ENCODE results near the gene SLAMF9. TPM values are rescaled to one million over a fixed set of nuclear protein-coding genes. Genes with fewer than 3 reads are reported as not detected.

Gene SLAMF9
- total RNA-seq, 1 experiment from 2014 or later = not detected

GRCh38 chr1:159952932-159953331, 1.1 kb downstream of the SLAMF9 start:
- no peak overlapping the region for H3K4me3 ChIP-seq (ENCODE audit: low read depth in 2 of 2, low read length in 2 of 2)
- H3K36me3 ChIP-seq (ENCODE audit: control insufficient read depth, insufficient read depth, low read length) = no peaks in the 10 kb centered on the region
- no peaks in the 10 kb centered on the region for H3K9me3 ChIP-seq (ENCODE audit: control insufficient read depth, insufficient read depth, low read depth, low read length)
- POLR2A ChIA-PET = interaction anchor here (0.6 kb wide), 1 partner anchor 38 kb away, joined by 3 read pairs; no protein-coding TSS in a partner anchor
- intact Hi-C loops (cut with micrococcal nuclease; ENCODE audit: unreplicated experiment) = no loop called here
- no peak for DNase-seq (ENCODE audit: low read depth, low spot score)
- in situ Hi-C loops (cut with HindIII; ENCODE audit: low pct_unique_long_range_greater_than_20kb, low sequenced_read_pairs) = no loop called here
- CTCF ChIA-PET = no interaction called here
- no peak for ATAC-seq
- peaks cover 18% of the 10 kb centered on the region for H3K27me3 ChIP-seq (ENCODE audit: control insufficient read depth, insufficient read depth, low read length)
- H3K4me1 ChIP-seq (ENCODE audit: control insufficient read depth, insufficient read depth, low read length) = no peaks in the 10 kb centered on the region; the same call in 1 of the 2 replicates
- no TSS peak for BruUV-seq (replicated peaks)
- no peak overlapping the region for H3K27ac ChIP-seq (ENCODE audit: low read length)
- no peak for TF ChIP-seq TCF7L2 (IDR thresholded peaks at IDR 0.05; ENCODE audit: low read depth, low read length)
- no peak for TF ChIP-seq CTCF (IDR thresholded peaks at IDR 0.05)
- no peak for TF ChIP-seq REST (IDR thresholded peaks at IDR 0.05; ENCODE audit: insufficient read depth in 1 of 2, low read depth in 2 of 2, low read length in 1 of 2)
- no peak for TF ChIP-seq SIN3A (IDR thresholded peaks at IDR 0.05; ENCODE audit: borderline replicate concordance, insufficient read depth, low read depth, low read length)
- no peak for TF ChIP-seq POLR2AphosphoS5 (IDR thresholded peaks at IDR 0.05; ENCODE audit: low read depth, low read length)

DNA sequence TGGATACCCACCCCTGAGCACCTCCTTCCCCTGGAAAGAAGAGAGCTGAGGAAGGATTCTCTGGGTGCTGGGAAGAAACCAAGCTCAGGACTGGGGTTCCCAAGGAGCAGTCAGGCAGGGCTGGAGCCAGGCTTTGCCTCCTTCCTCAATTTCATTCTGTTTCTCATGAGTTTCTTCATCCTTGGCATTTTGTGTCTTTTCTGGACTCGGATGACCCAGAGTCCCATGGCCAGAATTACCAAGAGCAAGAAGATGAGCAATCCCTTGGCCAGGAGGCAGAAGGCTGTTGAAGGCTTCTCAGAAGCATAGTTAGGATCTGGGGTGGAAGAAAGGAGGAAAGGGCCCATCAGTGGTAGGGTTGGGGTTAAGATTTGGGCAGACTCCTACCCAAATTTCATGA, 2.5 kb downstream of the SLAMF9 start:
- intact Hi-C loops (cut with micrococcal nuclease; ENCODE audit: unreplicated experiment) = no loop called here
- TF ChIP-seq POLR2AphosphoS5 (IDR thresholded peaks at IDR 0.05; ENCODE audit: low read depth, low read length) = no peak
- TF ChIP-seq CTCF (IDR thresholded peaks at IDR 0.05) = no peak
- TF ChIP-seq SIN3A (IDR thresholded peaks at IDR 0.05; ENCODE audit: borderline replicate concordance, insufficient read depth, low read depth, low read length) = no peak
- TF ChIP-seq REST (IDR thresholded peaks at IDR 0.05; ENCODE audit: insufficient read depth in 1 of 2, low read depth in 2 of 2, low read length in 1 of 2) = no peak
- TF ChIP-seq TCF7L2 (IDR thresholded peaks at IDR 0.05; ENCODE audit: low read depth, low read length) = no peak
- Histone ChIP-seq H3K27ac (ENCODE audit: low read length) (no peak overlapping the region), H3K27me3 (ENCODE audit: control insufficient read depth, insufficient read depth, low read length) (peaks cover 20% of the 10 kb centered on the region), H3K36me3 (ENCODE audit: control insufficient read depth, insufficient read depth, low read length) (no peaks in the 10 kb centered on the region), H3K9me3 (ENCODE audit: control insufficient read depth, insufficient read depth, low read depth, low read length) (no peaks in the 10 kb centered on the region), H3K4me1 (ENCODE audit: control insufficient read depth, insufficient read depth, low read length) (no peaks in the 10 kb centered on the region; the same call in 1 of the 2 replicates), H3K4me3 (ENCODE audit: low read depth in 2 of 2, low read length in 2 of 2) (no peak overlapping the region)
- in situ Hi-C loops (cut with HindIII; ENCODE audit: low pct_unique_long_range_greater_than_20kb, low sequenced_read_pairs) = no loop called here
- CTCF ChIA-PET = no interaction called here
- no TSS peak for BruUV-seq (replicated peaks)
- POLR2A ChIA-PET = no interaction called here
- ATAC-seq (no peak), DNase-seq (ENCODE audit: low read depth, low spot score) (no peak)
